Muscle layer of duodenum (tissue), 2 donors: ENCODE data around the gene LCN10.

Source experiments
- H3K27ac ChIP-seq: one replicate; pipeline ENCODE4 v1.7.0; 2013; ENCODE audit warnings: mild to moderate bottlenecking, low read length
- H3K27me3 ChIP-seq: one replicate; pipeline ENCODE4 v1.7.0; 2013; ENCODE audit warnings: low read depth, mild to moderate bottlenecking, control low read depth, low read length
- H3K36me3 ChIP-seq, 2 donors: one replicate each; pipeline ENCODE4 v1.7.0; 2013; ENCODE audit warnings: low read length in 2 of 2, control low read depth in 1 of 2, mild to moderate bottlenecking in 1 of 2; ENCODE audit not compliant: insufficient read depth in 2 of 2, control insufficient read depth in 1 of 2
- H3K4me1 ChIP-seq, 2 donors: one replicate each; pipeline ENCODE4 v1.7.0; 2013; ENCODE audit warnings: low read length in 2 of 2, mild to moderate bottlenecking in 2 of 2, control low read depth in 1 of 2, moderate library complexity in 1 of 2; ENCODE audit not compliant: insufficient read depth in 2 of 2, control insufficient read depth in 1 of 2
- H3K4me3 ChIP-seq, 2 donors: one replicate each; pipeline ENCODE4 v1.7.0; 2013; ENCODE audit warnings: low read length in 2 of 2, low read depth in 1 of 2, mild to moderate bottlenecking in 1 of 2
- H3K9me3 ChIP-seq, 2 donors: one replicate each; pipeline ENCODE4 v1.7.0; 2013; ENCODE audit warnings: low read length in 2 of 2, control low read depth in 1 of 2, mild to moderate bottlenecking in 1 of 2; ENCODE audit not compliant: control insufficient read depth in 1 of 2
- donor health status: healthy.

The LCN10 gene

DNA sequence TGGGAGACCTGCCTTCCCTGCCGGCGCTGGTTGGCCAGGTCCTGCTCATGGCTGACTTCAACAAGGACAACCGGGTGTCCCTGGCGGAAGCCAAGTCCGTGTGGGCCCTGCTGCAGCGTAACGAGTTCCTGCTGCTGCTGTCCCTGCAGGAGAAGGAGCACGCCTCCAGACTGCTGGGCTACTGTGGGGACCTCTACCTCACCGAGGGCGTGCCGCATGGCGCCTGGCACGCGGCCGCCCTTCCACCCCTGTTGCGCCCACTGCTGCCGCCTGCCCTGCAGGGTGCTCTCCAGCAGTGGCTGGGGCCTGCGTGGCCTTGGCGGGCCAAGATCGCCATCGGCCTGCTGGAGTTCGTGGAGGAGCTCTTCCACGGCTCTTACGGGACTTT lies 19.8 kb downstream of the LCN10 start:
- peaks cover 13 to 41% of the 10 kb centered on the region in 2 donors for H3K4me1 ChIP-seq
- H3K27ac ChIP-seq: no peak overlapping the region
- H3K9me3 ChIP-seq: no peaks in the 10 kb centered on the region
- H3K4me3 ChIP-seq: no peak overlapping the region
- no peaks in the 10 kb centered on the region for H3K27me3 ChIP-seq
- H3K36me3 ChIP-seq: peaks cover 23 to 49% of the 10 kb centered on the region in 2 donors

DNA sequence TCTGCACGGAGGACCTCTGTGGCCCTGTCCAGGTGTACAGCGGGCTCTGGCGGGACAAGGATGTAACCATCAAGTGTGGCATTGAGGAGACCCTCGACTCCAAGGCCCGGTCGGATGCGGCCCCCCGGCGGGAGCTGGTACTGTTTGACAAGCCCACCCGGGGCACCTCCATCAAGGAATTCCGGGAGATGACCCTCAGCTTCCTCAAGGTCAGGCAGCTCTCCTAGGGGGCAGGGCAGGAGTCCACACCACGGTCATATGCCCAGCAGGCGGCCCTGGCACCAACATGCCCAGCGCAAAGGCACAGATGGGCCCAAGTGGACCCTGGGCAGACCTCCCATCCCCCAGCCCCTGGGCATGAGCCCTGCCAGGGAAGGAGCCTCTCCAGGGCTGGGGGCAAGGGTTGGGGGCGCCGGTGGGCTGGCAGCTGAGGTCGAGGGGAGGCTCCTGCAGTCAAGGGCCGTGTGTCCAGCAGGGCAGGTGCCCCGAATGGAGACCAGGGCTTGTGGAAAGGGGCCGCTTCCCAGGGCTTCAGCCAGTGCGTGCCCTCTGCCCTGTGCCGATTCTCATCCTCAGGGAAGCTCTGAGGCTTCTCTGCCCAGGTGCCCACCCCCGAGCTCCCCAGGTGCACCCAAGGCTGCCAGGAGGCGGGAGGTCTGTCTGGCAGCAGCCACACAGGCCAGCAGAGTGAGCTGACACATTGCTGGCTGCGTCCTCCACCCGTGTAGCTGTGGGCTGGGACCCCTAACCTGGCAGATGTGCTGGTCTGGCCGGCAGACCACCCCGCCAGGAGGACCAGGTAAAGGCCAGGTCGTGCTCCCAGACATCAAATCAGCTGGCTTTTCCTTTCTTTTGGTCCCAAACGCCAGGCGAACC lies 20.4 kb downstream of the LCN10 start:
- Histone ChIP-seq H3K4me3 (no peak overlapping the region), H3K36me3 (peaks cover 23 to 49% of the 10 kb centered on the region in 2 donors), H3K4me1 (peaks cover 13 to 41% of the 10 kb centered on the region in 2 donors), H3K27ac (no peak overlapping the region), H3K9me3 (no peaks in the 10 kb centered on the region), H3K27me3 (no peaks in the 10 kb centered on the region)

DNA sequence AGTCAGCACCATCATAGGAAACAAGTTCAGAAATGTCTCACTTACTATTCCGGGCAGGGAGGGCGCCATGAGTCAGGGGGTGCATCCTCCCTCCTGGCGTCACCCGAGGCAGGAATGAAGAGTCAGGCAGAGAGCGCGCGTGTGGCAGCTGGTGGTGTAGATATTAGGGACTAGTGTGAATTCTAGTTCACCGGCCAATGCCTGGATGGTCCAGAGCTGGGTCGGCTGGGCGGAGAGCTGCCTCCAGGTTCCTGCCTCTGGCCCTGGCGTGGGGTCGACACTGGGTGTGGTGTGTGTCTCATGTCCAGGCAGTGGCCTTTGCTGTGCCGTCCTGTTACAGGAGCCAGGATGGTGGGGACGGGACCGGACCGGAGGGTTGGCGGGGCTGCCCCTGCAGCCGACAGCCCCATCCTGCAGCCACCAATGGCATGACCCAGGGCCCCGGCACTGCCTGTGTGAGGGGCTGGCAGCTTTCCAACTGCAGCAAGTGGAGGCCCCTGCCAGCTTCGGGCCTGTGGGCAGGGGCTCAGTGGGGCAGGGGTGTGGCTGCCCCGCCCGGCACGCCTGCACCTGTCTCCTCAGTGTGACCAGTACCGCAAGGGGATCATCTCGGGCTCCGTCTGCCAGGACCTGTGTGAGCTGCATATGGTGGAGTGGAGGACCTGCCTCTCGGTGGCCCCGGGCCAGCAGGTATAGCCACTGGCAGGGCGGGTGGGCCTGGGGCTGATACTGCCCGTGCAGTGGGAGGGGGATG lies 21.2 kb downstream of the LCN10 start:
- Histone ChIP-seq H3K27ac (no peak overlapping the region), H3K36me3 (peaks cover 20 to 49% of the 10 kb centered on the region in 2 donors), H3K4me1 (peaks cover 9 to 34% of the 10 kb centered on the region in 2 donors), H3K4me3 (no peak overlapping the region), H3K9me3 (no peaks in the 10 kb centered on the region), H3K27me3 (no peaks in the 10 kb centered on the region)

DNA sequence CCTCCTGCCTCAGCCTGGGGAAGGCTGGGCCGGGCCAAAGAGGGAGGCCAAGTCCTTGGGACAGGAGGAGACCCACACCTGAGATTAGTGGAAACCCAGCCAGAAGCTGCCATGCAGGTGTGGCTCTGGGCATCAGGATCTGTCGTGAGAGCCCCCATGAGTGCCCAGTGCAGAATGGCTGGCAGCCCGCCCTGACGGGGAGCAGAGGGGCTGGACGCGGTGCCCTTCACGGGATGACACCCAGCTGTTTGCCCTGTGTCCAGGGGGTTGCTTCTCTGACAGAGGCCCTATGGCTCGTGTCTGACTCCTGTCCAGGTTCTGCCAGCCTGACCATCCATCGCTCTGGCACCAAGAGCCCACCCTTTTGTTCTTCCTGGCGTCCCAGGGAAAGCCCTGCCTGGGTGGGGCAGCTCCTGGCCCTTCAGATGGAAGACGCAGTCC lies 21.8 kb downstream of the LCN10 start:
- H3K4me1 ChIP-seq: peaks cover 3 to 28% of the 10 kb centered on the region in 2 donors
- H3K27ac ChIP-seq: peak overlapping the region; percentile 31
- no peaks in the 10 kb centered on the region for H3K9me3 ChIP-seq
- peaks cover 14 to 45% of the 10 kb centered on the region in 2 donors for H3K36me3 ChIP-seq
- no peaks in the 10 kb centered on the region for H3K27me3 ChIP-seq
- no peak overlapping the region for H3K4me3 ChIP-seq

DNA sequence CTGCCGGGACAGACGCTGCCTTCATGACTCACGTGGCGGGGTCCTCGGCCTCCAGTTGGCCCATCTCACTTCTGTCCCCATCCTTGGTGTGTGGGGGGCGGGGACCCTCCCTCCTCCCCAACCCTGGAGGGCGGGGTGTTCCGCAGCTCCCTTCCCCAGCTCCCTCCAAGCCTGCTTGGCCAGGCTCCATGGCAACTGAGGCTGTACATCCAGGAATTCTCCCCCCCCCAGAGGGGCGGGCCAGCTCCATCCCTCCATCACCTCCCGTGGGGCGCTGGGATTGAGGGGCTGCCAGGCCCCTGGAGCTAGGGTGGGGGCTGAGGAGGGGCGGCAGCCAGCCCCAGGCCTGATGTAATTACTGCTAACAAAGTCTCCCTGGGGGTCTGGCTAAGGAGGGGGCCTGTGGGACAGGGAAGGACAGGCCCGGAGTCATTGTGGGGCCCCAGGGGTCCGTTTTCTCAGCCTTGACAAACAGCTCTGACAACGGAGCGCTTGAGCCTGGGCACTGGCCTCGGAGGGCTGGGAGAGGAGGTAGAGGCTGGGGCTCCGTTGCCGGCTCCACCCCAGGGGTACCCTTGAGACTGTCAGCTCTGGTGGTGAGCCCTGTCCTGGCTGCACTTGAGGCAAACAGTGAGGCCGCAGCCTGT lies 22.4 kb downstream of the LCN10 start:
- peak overlapping the region; percentile 31 for H3K27ac ChIP-seq
- H3K36me3 ChIP-seq: peaks cover 11 to 39% of the 10 kb centered on the region in 2 donors
- H3K4me1 ChIP-seq: peaks cover 0 to 23% of the 10 kb centered on the region in 2 donors

DNA sequence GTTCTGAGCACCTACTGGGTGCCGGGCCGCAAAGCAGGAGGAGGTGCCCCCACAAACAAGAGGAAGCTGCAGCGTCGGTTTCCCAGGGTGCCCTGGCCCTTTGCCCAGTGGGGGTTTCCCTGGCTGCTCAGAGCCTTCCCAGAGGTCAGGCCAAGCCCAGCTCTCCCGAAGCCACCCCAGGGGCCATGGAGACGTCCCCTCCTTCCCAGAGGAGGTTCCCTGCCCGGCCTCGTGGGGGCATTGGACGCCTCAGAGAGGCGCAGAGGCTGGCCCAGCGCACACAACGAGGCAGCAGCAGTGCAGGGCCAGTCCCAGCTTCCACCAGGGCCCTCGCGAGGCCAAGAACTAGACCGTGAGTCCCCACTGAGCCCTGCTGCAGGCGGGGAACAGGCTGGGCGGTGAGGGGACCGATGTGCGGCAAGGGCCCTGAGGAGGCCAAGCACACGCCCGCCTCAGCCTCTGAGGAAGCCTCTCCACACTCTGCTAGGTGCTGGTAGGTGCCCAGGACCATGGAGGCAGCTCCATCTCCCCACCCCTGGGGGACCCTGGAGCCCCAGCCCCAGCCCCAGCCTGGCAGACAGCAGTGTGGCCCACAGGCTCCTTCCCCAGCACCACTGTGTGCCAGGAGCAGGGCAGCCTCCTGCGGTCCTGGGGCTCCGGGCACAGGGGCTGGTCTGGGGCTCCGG lies 23.4 kb downstream of the LCN10 start:
- peaks cover 0 to 20% of the 10 kb centered on the region in 2 donors for H3K4me1 ChIP-seq
- no peak overlapping the region for H3K4me3 ChIP-seq
- H3K9me3 ChIP-seq: no peaks in the 10 kb centered on the region
- peaks cover 10 to 33% of the 10 kb centered on the region in 2 donors for H3K36me3 ChIP-seq
- H3K27ac ChIP-seq: no peak overlapping the region
- H3K27me3 ChIP-seq: no peaks in the 10 kb centered on the region

More for the DNA sequence above, 22.4 kb downstream of the LCN10 start:
- Histone ChIP-seq H3K27me3 (no peaks in the 10 kb centered on the region), H3K4me3 (no peak overlapping the region), H3K9me3 (no peaks in the 10 kb centered on the region)

DNA sequence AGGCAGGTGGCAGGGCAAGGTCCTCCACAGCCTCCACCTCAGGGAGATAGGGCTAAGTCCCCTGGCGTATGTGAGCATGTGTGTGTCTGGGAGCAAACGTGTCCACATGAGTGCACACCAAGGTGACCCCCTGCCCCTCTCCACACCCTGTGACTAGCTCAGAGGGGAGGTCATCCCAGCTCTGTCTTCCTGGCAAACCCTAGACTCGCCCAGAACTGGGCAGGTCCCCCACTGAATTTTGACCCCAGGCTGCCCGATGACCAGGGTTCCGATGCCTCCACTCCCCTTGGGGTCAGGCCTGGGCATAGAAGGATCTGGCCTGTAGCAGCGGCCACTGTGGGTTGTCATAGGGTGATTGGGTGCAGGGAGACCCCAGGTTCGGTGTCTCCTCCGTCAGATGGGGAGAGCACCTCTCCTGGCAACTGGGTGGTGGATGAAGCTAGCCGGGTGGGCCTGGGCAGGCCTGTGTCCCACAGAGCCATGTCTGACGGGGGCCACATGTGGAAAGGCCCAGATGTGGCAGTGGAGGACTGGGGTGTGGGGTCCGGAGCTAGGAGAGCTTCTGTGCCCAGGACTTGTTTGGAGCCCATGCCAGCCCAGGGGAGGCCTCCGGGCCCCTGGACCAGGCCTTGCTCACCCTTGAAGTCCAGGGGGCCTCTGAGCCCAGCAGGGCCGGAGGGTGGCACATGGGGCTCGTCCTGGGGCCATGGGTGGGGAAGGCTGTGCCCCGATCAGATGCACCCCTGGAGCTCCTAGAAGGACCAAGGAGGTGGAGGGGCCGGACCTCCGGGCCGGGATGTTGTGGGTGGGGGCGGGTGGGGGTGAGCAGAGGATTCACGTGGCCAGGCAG lies 24.2 kb downstream of the LCN10 start:
- Histone ChIP-seq H3K4me1 (peaks cover 0 to 20% of the 10 kb centered on the region in 2 donors), H3K27ac (no peak overlapping the region), H3K27me3 (peaks cover 5% of the 10 kb centered on the region), H3K9me3 (no peaks in the 10 kb centered on the region), H3K36me3 (peaks cover 2 to 25% of the 10 kb centered on the region in 2 donors), H3K4me3 (no peak overlapping the region)

DNA sequence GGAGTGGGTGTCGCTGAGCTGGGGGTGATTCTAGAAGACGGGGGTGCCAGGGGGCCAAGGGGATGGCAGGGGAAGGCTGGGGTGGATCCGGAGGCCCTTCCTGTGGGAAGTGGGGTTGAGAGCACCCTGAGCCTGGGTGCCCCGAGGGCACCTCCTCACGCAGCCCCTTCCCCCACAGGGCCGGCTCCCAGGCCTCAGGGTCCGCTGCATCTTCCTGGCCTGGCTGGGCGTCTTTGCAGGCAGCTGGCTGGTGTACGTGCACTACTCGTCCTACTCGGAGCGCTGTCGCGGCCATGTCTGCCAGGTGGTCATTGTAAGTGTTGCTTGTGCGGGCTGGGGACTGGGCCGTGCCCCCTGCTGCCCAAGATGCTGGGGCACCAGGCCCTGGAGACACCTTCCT lies 25.3 kb downstream of the LCN10 start:
- Histone ChIP-seq H3K4me3 (no peak overlapping the region), H3K36me3 (peaks cover 0 to 14% of the 10 kb centered on the region in 2 donors), H3K27ac (no peak overlapping the region), H3K4me1 (peaks cover 0 to 31% of the 10 kb centered on the region in 2 donors), H3K9me3 (no peaks in the 10 kb centered on the region), H3K27me3 (peaks cover 13% of the 10 kb centered on the region)

DNA sequence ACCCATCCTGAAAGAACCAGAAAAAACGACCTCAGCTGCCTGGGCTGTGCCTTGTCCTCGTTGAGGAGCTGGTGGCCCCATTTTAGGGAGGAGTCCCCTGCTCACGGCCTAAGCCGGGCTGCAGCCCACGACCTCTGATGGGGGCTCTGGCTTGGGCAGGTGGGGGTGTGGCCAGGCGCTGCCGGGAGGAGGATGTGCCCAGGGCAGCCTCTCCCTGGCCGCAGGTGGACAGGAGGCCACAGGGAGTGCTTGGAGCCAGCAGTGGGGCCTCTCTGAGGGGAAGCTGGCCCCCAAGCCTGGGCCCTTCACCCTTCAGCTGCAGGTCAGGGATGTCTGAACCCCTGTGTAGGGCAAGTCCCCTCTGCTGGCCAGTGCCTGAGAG lies 27.9 kb downstream of the LCN10 start:
- H3K4me1 ChIP-seq: peaks cover 0 to 25% of the 10 kb centered on the region in 2 donors
- H3K27me3 ChIP-seq: peaks cover 13% of the 10 kb centered on the region
- no peak overlapping the region for H3K27ac ChIP-seq
- H3K36me3 ChIP-seq: no peaks in the 10 kb centered on the region
- no peak overlapping the region for H3K4me3 ChIP-seq
- H3K9me3 ChIP-seq: no peaks in the 10 kb centered on the region
